ENCODE results near the gene TECTA.
"Not testable (repeated sequence)": the region's sequence is repeated elsewhere in the genome, so short reads cannot be mapped to it uniquely, and the experiment has no call there.

The TECTA gene

GRCh38 chr11:121229495-121230215, 128.6 kb downstream of the TECTA start:
- DNase-seq (ENCODE audit: low spot score) = no peak

- DNase-seq (ENCODE audit: low spot score) = no peak
Measured at GRCh38 chr11:121231576-121232278, 130.7 kb downstream of the TECTA start.

- no peak for DNase-seq (ENCODE audit: low spot score)
Measured at GRCh38 chr11:121235057-121235456, 134.0 kb downstream of the TECTA start.

DNA sequence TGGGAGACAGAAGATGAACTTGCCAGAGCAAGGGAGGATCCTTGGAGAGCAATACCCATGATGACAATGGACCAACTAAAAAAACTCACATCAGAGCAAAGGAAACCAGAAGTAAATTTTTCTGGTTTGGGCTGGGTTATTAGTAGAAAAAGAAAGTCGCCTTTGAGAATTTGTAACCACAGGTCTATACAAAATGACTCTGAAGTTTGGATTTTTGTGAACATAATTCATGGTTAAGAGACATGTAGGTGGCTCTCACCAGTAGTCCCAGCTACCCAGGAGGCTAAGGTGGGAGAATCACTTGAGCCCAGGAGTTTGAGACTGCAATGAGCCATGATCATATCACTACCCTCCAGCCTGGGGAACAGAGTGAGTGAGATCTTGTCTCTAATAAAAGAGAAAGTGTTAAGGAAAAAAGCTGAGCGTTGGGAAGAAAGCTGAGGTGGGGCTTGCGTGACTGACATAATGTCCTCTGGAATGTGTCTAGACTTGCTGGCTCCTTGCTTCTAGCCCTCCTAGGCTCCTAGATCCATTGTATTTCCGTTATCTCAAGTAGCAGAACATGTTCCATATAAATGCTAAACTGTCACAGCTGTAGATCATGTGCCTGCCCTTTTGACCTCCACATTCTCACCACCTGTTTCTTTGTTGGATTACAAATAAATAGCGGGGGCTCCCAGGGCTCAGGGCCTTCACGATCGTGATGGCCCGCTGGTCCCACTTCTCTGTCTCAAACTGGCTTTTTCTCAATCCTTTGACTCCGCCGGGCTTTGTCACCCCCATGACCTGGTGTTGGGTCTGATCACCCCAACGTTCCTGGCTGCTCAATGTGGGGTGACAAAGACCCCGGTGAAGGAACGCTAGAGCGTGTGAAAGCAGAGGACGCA, 135.3 kb downstream of the TECTA start:
- DNase-seq (ENCODE audit: low spot score) = no peak

GRCh38 chr11:121237247-121237646, 136.2 kb downstream of the TECTA start:
- DNase-seq (ENCODE audit: low spot score) = not testable (repeated sequence)

DNA sequence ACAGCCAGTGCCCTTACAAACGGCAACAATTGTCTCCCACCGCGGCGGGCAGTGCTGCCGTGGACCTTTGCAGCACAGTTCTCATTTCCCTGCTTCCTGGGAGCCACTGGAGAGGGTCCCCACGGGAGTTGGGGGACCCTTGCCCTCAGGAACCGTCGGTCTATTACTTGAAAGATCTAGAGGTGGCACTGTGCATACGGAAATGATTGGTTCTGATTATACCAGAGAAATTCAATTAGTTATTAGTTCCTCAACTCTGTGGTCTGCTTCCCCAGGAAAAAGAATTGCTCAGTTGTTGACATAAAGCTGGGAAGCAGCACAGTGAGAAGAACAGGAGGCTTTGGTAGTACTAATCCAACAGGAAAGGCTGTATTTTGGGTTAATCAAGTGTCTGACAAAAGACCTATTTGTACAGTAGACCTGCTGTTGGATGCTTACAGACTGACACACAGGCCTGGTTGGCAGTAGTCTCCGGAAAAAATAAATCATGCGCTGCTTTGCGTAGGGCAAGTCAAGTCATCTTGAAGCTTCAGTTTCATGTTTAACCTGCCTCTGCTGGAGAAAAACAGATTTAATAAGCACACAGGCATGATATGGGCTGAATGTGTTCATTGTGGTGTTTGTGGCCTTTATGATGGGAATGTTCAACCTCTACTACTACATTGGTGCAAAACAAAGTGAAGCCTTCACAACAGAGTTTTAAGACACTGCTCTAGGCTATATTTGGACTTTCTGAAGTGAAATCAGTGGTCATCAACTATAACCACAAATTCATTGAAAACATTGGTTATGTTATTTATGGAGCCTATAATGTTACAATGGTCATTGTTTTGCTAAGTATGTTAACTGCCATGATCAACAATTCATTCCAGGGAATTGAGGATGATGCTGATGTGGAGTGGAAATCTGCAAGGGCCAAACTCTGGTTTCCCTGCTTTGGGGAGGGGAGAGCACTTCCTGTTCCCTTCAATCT, 136.9 kb downstream of the TECTA start:
- no peak for DNase-seq (ENCODE audit: low spot score)

DNA sequence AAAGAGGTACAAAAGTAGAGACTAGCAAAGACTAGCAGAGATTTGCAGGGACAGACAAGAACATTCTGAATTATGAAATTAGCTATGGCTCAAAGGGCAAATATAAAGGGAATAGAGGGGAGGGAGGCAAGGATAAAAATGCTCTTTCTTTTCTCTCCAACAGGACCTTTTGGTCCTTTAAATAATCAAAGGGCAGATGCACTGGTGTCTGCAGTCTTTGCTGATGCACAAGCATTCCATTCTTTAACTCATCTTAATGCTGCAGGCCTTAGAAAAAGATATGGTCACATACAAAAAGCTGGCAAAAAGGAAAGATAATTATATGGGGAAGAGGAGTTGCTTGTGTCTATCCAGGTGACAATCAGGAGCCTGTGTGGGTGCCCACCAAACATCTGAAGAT, 137.9 kb downstream of the TECTA start:
- DNase-seq (ENCODE audit: low spot score) = no peak

GRCh38 chr11:121240001-121240400, 139.0 kb downstream of the TECTA start:
- not testable (repeated sequence) for DNase-seq (ENCODE audit: low spot score)

- no peak for DNase-seq (ENCODE audit: low spot score)
Measured at GRCh38 chr11:121240650-121241303, 139.7 kb downstream of the TECTA start.

Measured in CD4-positive, alpha-beta T cell treated with Interleukin-2 at 100 ng/mL for 4 hours (primary cell).